CD14-positive monocyte (primary cell): Measurements from ENCODE around the gene CFAP97. TPM values are rescaled to one million over a fixed set of nuclear protein-coding genes. Genes with fewer than 3 reads are reported as not detected.

Experiments used
- DNase-seq, 3 donors: peaks; one replicate each; pipeline ENCODE4 v3.0.0-alpha.2; 2011 to 2022
- H2AFZ ChIP-seq: 2 replicates; pipeline ENCODE4 v1.6.0; 2012; ENCODE audit warnings: mild to moderate bottlenecking, low read depth, low read length, inconsistent platforms; ENCODE audit not compliant: insufficient read depth, poor library complexity, severe bottlenecking
- H3K27ac ChIP-seq, 2 donors: 1 replicate in 1 of 2; 2 replicates in 1 of 2; pipeline ENCODE4 v1.5.1; 2012 to 2013; ENCODE audit warnings: low read length in 2 of 2, control low read depth in 1 of 2, inconsistent platforms in 1 of 2, low read depth in 1 of 2, mild to moderate bottlenecking in 1 of 2
- H3K27me3 ChIP-seq, 2 donors: one replicate each; pipeline versions ENCODE4 v1.6.0 to v1.6.1; 2011 to 2013; ENCODE audit warnings: low read length in 2 of 2; ENCODE audit not compliant: control insufficient read depth in 2 of 2, insufficient read depth in 2 of 2
- H3K36me3 ChIP-seq, 2 donors: replicated peaks in 1 of 2; 1 replicate in 1 of 2; 2 replicates in 1 of 2; pipeline versions ENCODE4 v1.5.1 to v1.6.1; 2012 to 2013; ENCODE audit warnings: low read length in 2 of 2, control low read depth in 1 of 2, inconsistent platforms in 1 of 2, mild to moderate bottlenecking in 1 of 2; ENCODE audit not compliant: insufficient read depth in 2 of 2, control insufficient read depth in 1 of 2
- H3K4me1 ChIP-seq, 2 donors: 1 replicate in 1 of 2; 2 replicates in 1 of 2; pipeline versions ENCODE4 v1.5.1 to v1.6.1; 2012 to 2013; ENCODE audit warnings: low read length in 2 of 2, control low read depth in 1 of 2, inconsistent platforms in 1 of 2, mild to moderate bottlenecking in 1 of 2, moderate library complexity in 1 of 2; ENCODE audit not compliant: insufficient read depth in 2 of 2, control insufficient read depth in 1 of 2
- H3K4me2 ChIP-seq: replicated peaks from 2 replicates; pipeline ENCODE3; 2012; ENCODE audit warnings: low read length, moderate library complexity, mild to moderate bottlenecking; ENCODE audit not compliant: poor library complexity, severe bottlenecking; ENCODE audit errors: extremely low read depth
- H3K4me3 ChIP-seq, 3 experiments: fragments of 200-600 bp in 1 of 3; sonication (generic) in 1 of 3; replicated peaks in 1 of 3; 1 replicate in 2 of 3; 2 replicates in 1 of 3; pipeline ENCODE4 v1.5.1; 2011 to 2013; ENCODE audit warnings: low read length in 3 of 3, mild to moderate bottlenecking in 3 of 3, control low read depth in 2 of 3, low read depth in 2 of 3, inconsistent platforms in 1 of 3, moderate library complexity in 1 of 3
- H3K79me2 ChIP-seq: 2 replicates; pipeline ENCODE4 v1.6.0; 2012; ENCODE audit warnings: mild to moderate bottlenecking, control low read depth, inconsistent platforms, low read length, moderate library complexity; ENCODE audit not compliant: insufficient read depth
- H3K9ac ChIP-seq: 2 replicates; pipeline ENCODE4 v1.6.0; 2017; ENCODE audit warnings: low read length, mild to moderate bottlenecking; ENCODE audit not compliant: insufficient read depth, poor library complexity, severe bottlenecking
- H3K9me3 ChIP-seq, 2 donors: replicated peaks in 1 of 2; 1 replicate in 1 of 2; 2 replicates in 1 of 2; pipeline versions ENCODE4 v1.5.1 to v1.6.1; 2012 to 2013; ENCODE audit warnings: low read length in 2 of 2, control low read depth in 1 of 2; ENCODE audit not compliant: control insufficient read depth in 1 of 2, insufficient read depth in 1 of 2
- H4K20me1 ChIP-seq: 2 replicates; pipeline ENCODE4 v1.6.0; 2012; ENCODE audit warnings: mild to moderate bottlenecking, low read length, control low read depth, moderate library complexity; ENCODE audit not compliant: insufficient read depth
- H3K27ac Mint-ChIP-seq, 7 donors: one replicate each; pipeline ENCODE4 v1.8.0; 2020; ENCODE audit warnings: mild to moderate bottlenecking in 7 of 7, mixed read lengths in 7 of 7, moderate library complexity in 6 of 7, inconsistent platforms in 2 of 7
- H3K27me3 Mint-ChIP-seq, 3 donors: one replicate each; pipeline ENCODE4 v1.8.0; 2021 to 2022; ENCODE audit warnings: low read depth in 3 of 3, mild to moderate bottlenecking in 3 of 3, mixed read lengths in 3 of 3, moderate library complexity in 3 of 3, inconsistent platforms in 1 of 3
- H3K36me3 Mint-ChIP-seq, 2 donors: one replicate each; pipeline ENCODE4 v1.8.0; 2020; ENCODE audit warnings: mixed read lengths in 2 of 2, inconsistent platforms in 1 of 2, mild to moderate bottlenecking in 1 of 2
- H3K4me1 Mint-ChIP-seq: one replicate; pipeline ENCODE4 v1.8.0; 2020; ENCODE audit warnings: mild to moderate bottlenecking, mixed read lengths
- H3K4me3 Mint-ChIP-seq, 2 donors: one replicate each; pipeline ENCODE4 v1.8.0; 2020; ENCODE audit warnings: mild to moderate bottlenecking in 2 of 2, mixed read lengths in 2 of 2, moderate library complexity in 1 of 2
- H3K9me3 Mint-ChIP-seq, 7 donors: one replicate each; pipeline ENCODE4 v1.8.0; 2020 to 2022; ENCODE audit warnings: mixed read lengths in 7 of 7, mild to moderate bottlenecking in 6 of 7, moderate library complexity in 6 of 7, inconsistent platforms in 2 of 7
- CTCF ChIP-seq: fragments of 200-600 bp; IDR thresholded peaks from one replicate; pipeline ENCODE4 v1.8.0; 2022; ENCODE audit warnings: antibody characterized with exemption, mild to moderate bottlenecking
- WGBS: methylation state at CpG from one replicate; pipeline ENCODE4 v1.1.5; 2013; ENCODE audit warnings: missing lambda C conversion rate; ENCODE audit not compliant: insufficient coverage; 5-methylcytosine and 5-hydroxymethylcytosine counted together
- intact Hi-C, 2 donors: fragments of 100-400 bp; cut with micrococcal nuclease; formaldehyde crosslinking; loops; one replicate each; pipeline versions ENCODE4 v1.15.0 to v1.15.1; 2023
- polyA plus RNA-seq, 3 donors: library from polyadenylated mRNA; depleted of rRNA in 1 of 3; unstranded in 2 of 3; stranded (reverse) in 1 of 3; fragments of 300-500 nt in 2 of 3; fragments of >200 nt in 1 of 3; fragmentation: Illumina TruSeq in 2 of 3; gene quantifications; 1 replicate in 2 of 3; 2 replicates in 1 of 3; pipeline ENCODE4 v1.2.3, GENCODE V29; 2012 to 2021

The CFAP97 gene
- polyA plus RNA-seq, 3 donors, result 2.7 to 16.8 (median 12.3) TPM

GRCh38 chr4:185246453-185246852 lies 42.7 kb upstream of the CFAP97 start:
- H3K36me3 ChIP-seq, result no peaks in the 10 kb centered on the region
- no peaks in the 10 kb centered on the region for H3K79me2 ChIP-seq
- intact Hi-C loops, result no loop called here
- no peaks in the 10 kb centered on the region for H3K27me3 ChIP-seq
- Mint-ChIP-seq H3K9me3 (peaks cover 0 to 2% (median 0%) of the 10 kb centered on the region in 7 donors), H3K4me3 (no peak overlapping the region), H3K4me1 (no peaks in the 10 kb centered on the region), H3K27ac (no peak overlapping the region), H3K27me3 (peaks cover 2 to 9% (median 4%) of the 10 kb centered on the region in 3 donors), H3K36me3 (no peaks in the 10 kb centered on the region)
- no peak overlapping the region for H3K4me3 ChIP-seq
- H3K4me2 ChIP-seq, result no peak overlapping the region
- no peak overlapping the region for H2AFZ ChIP-seq
- no peaks in the 10 kb centered on the region for H3K4me1 ChIP-seq
- H3K9ac ChIP-seq, result no peak overlapping the region
- WGBS, result no CpG with 5 or more reads among the region's 1 CpG
- H4K20me1 ChIP-seq, result no peaks in the 10 kb centered on the region
- TF ChIP-seq CTCF, result no peak
- no peak overlapping the region for H3K27ac ChIP-seq
- DNase-seq, result no peak
- no peaks in the 10 kb centered on the region for H3K9me3 ChIP-seq

DNA sequence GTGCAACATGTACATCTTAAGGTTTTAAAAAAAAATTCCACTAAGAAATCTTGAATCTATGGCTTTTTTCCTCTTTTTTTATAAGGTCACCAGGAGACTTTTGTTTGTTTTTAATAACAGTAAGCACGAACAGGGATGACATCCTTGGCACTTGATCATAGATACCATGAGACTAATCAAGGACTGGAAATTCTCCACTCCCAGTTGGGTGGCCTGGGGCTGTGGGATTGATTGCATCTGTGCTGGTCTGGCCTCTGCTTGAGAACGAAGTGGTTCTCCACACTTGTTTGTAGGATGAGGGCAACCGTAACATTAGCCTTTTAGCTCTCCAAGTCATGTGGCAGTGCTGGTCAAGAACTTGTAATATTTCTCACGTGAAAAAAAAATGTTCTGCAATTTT lies 41.0 kb upstream of the CFAP97 start:
- WGBS, result 79% methylated on average over 2 of the region's 4 CpGs
- Histone ChIP-seq H3K27me3 (no peaks in the 10 kb centered on the region), H4K20me1 (no peaks in the 10 kb centered on the region), H3K79me2 (no peaks in the 10 kb centered on the region), H3K4me3 (no peak overlapping the region), H3K4me1 (no peaks in the 10 kb centered on the region), H3K9me3 (no peaks in the 10 kb centered on the region), H3K4me2 (no peak overlapping the region), H3K36me3 (no peaks in the 10 kb centered on the region), H3K27ac (no peak overlapping the region), H2AFZ (no peak overlapping the region), H3K9ac (no peak overlapping the region)
- no peak overlapping the region for H3K27ac Mint-ChIP-seq
- DNase-seq, result no peak
- H3K4me1 Mint-ChIP-seq, result no peaks in the 10 kb centered on the region
- intact Hi-C loops, result no loop called here
- H3K36me3 Mint-ChIP-seq, result no peaks in the 10 kb centered on the region
- peaks cover 2 to 7% (median 4%) of the 10 kb centered on the region in 3 donors for H3K27me3 Mint-ChIP-seq
- no peak overlapping the region for H3K4me3 Mint-ChIP-seq
- H3K9me3 Mint-ChIP-seq, result peaks cover 0 to 6% (median 0%) of the 10 kb centered on the region in 7 donors
- TF ChIP-seq CTCF, result no peak
